ENCODE data around the gene PHLPP1. TPM values are rescaled to one million over a fixed set of nuclear protein-coding genes. Genes with fewer than 3 reads are reported as not detected.

PHLPP1 gene
- total RNA-seq, 2 experiments from 2014 or later = 9.0 to 12.4 TPM

DNA sequence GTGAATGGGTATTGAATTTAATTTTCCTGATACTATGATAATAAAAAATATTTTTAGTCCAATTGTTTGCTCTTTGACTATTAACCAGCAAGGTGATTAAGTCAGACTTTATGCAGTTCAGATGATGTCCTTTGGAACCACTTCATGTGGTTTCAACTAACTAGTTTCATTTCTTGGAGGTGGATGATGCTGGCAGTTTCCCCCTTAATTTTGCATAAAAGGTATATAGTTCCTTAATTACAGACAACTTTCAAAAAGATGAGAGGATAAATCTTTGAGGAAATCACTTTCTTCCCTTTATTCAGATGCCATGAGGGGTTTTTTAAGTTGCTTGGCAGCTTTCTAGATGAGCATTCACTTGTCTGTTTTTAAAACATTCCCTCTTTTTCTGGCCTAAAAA, 223.1 kb downstream of the PHLPP1 start:
- no TSS peak for BruUV-seq (replicated peaks)
- TF ChIP-seq EZH2phosphoT487 (IDR thresholded peaks at IDR 0.05; ENCODE audit: borderline replicate concordance, low read depth, low read length) = no peak
- TF ChIP-seq, protein P1, sequence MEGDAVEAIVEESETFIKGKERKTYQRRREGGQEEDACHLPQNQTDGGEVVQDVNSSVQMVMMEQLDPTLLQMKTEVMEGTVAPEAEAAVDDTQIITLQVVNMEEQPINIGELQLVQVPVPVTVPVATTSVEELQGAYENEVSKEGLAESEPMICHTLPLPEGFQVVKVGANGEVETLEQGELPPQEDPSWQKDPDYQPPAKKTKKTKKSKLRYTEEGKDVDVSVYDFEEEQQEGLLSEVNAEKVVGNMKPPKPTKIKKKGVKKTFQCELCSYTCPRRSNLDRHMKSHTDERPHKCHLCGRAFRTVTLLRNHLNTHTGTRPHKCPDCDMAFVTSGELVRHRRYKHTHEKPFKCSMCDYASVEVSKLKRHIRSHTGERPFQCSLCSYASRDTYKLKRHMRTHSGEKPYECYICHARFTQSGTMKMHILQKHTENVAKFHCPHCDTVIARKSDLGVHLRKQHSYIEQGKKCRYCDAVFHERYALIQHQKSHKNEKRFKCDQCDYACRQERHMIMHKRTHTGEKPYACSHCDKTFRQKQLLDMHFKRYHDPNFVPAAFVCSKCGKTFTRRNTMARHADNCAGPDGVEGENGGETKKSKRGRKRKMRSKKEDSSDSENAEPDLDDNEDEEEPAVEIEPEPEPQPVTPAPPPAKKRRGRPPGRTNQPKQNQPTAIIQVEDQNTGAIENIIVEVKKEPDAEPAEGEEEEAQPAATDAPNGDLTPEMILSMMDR (conservative IDR thresholded peaks at IDR 0.05; ENCODE audit: low read length) = no peak
- Histone ChIP-seq H3K9me2 (ENCODE audit: insufficient read depth, low read length) (no peaks in the 10 kb centered on the region), H3K4me3 (ENCODE audit: low read depth, low read length, poor library complexity, severe bottlenecking) (no peak overlapping the region), H3K9me3 (ENCODE audit: low read length) (no peaks in the 10 kb centered on the region), H3K27ac (ENCODE audit: low read depth, low read length, poor library complexity, severe bottlenecking) (no peak overlapping the region), H3K79me2 (ENCODE audit: insufficient read depth, low read depth, low read length) (no peaks in the 10 kb centered on the region), H3K36me3 (ENCODE audit: insufficient read depth, low read length) (no peaks in the 10 kb centered on the region), H3K4me2 (ENCODE audit: low read length) (peak overlapping the region; percentile 44; the same call in 1 of the 2 replicates), H4K20me1 (ENCODE audit: insufficient read depth, low read length) (no peaks in the 10 kb centered on the region), H2AFZ (ENCODE audit: low read length) (no peak overlapping the region), H3K4me1 (ENCODE audit: insufficient read depth, low read length, poor library complexity, severe bottlenecking) (peaks cover 20% of the 10 kb centered on the region)
- POLR2A ChIA-PET = interaction anchor here (0.6 to 0.7 kb wide), 2 partner anchors 281 to 345 kb away, joined by 3 to 4 read pairs; no protein-coding TSS in a partner anchor
- intact Hi-C loops (cut with micrococcal nuclease; ENCODE audit: unreplicated experiment) = loop anchor here (5.0 kb wide), 1 partner anchor 216 kb away; no protein-coding TSS in a partner anchor
- peak; percentile 15 for DNase-seq (ENCODE audit: low spot score)
- CTCF ChIA-PET (ENCODE audit: unreplicated experiment) = no interaction called here

DNA sequence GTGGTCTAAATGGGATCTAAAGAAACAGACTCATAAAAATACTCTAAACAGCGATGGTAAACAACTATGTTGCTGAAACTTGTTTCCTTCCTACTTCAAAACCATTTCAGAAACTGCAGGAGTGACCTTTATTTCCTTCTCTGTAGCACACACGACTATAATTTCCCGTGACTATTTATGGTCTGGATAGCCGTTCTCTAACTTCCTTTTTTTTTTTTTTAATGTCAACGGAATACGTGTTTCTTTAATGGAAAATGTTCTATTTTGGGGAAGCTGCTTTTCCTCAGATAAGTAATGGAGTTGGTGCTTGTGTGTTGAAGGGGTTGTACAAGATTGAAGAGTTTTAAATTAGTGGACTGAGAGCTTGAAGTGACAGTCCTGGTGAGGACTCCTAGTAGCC, 224.1 kb downstream of the PHLPP1 start:
- Histone ChIP-seq H4K20me1 (ENCODE audit: insufficient read depth, low read length) (no peaks in the 10 kb centered on the region), H3K79me2 (ENCODE audit: insufficient read depth, low read depth, low read length) (no peaks in the 10 kb centered on the region), H3K9me2 (ENCODE audit: insufficient read depth, low read length) (no peaks in the 10 kb centered on the region), H3K36me3 (ENCODE audit: insufficient read depth, low read length) (no peaks in the 10 kb centered on the region), H3K27ac (ENCODE audit: low read depth, low read length, poor library complexity, severe bottlenecking) (no peak overlapping the region), H3K4me2 (ENCODE audit: low read length) (peak overlapping the region; percentile 44), H2AFZ (ENCODE audit: low read length) (no peak overlapping the region), H3K4me1 (ENCODE audit: insufficient read depth, low read length, poor library complexity, severe bottlenecking) (peaks cover 20% of the 10 kb centered on the region), H3K4me3 (ENCODE audit: low read depth, low read length, poor library complexity, severe bottlenecking) (no peak overlapping the region), H3K9me3 (ENCODE audit: low read length) (no peaks in the 10 kb centered on the region)
- no TSS peak for BruUV-seq (replicated peaks)
- DNase-seq (ENCODE audit: low spot score) = peak; percentile 13
- POLR2A ChIA-PET = interaction anchor here (0.6 to 0.7 kb wide), 3 partner anchors 21 to 795 kb away, joined by 3 to 6 read pairs (median 3); no protein-coding TSS in a partner anchor
- CTCF ChIA-PET (ENCODE audit: unreplicated experiment) = no interaction called here
- intact Hi-C loops (cut with micrococcal nuclease; ENCODE audit: unreplicated experiment) = loop anchor here (5.0 kb wide), 1 partner anchor 217 kb away; no protein-coding TSS in a partner anchor
- TF ChIP-seq, protein P1 (conservative IDR thresholded peaks at IDR 0.05; ENCODE audit: low read length) = no peak
- no peak for TF ChIP-seq EZH2phosphoT487 (IDR thresholded peaks at IDR 0.05; ENCODE audit: borderline replicate concordance, low read depth, low read length)

DNA sequence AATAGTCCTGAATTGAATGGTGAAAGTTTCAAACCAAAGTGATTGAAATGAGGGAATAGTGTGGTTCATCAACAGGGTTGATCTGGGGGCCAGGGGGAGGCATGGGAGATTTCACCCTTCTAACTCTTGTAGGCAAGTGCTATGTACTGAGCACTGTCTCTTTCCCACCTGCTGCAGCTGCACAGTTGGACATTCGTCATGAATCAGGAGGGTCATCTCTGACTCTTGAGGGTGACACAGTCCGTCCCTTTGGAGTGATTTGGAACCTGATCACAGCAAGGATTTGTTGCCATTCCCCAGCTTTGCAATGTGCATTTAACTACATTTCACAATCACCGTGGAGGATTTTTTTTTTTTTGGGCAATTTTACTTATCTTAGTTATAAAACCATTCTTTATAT, 224.6 kb downstream of the PHLPP1 start:
- H3K36me3 ChIP-seq (ENCODE audit: insufficient read depth, low read length) = no peaks in the 10 kb centered on the region
- TF ChIP-seq, protein P1 (conservative IDR thresholded peaks at IDR 0.05; ENCODE audit: low read length) = no peak
- TF ChIP-seq EZH2phosphoT487 (IDR thresholded peaks at IDR 0.05; ENCODE audit: borderline replicate concordance, low read depth, low read length) = no peak
- ChIA-PET CTCF (ENCODE audit: unreplicated experiment) (no interaction called here), POLR2A (interaction anchor here (0.6 to 0.7 kb wide), 3 partner anchors 22 to 796 kb away, joined by 3 to 6 read pairs (median 3); no protein-coding TSS in a partner anchor)
- H3K4me2 ChIP-seq (ENCODE audit: low read length) = peak overlapping the region; percentile 44; the same call in 1 of the 2 replicates
- H4K20me1 ChIP-seq (ENCODE audit: insufficient read depth, low read length) = no peaks in the 10 kb centered on the region
- intact Hi-C loops (cut with micrococcal nuclease; ENCODE audit: unreplicated experiment) = loop anchor here (5.0 kb wide), 1 partner anchor 218 kb away; no protein-coding TSS in a partner anchor
- no peak for DNase-seq (ENCODE audit: low spot score)
- no peak overlapping the region for H3K4me3 ChIP-seq (ENCODE audit: low read depth, low read length, poor library complexity, severe bottlenecking)
- H3K9me2 ChIP-seq (ENCODE audit: insufficient read depth, low read length) = no peaks in the 10 kb centered on the region
- H3K27ac ChIP-seq (ENCODE audit: low read depth, low read length, poor library complexity, severe bottlenecking) = no peak overlapping the region
- H3K4me1 ChIP-seq (ENCODE audit: insufficient read depth, low read length, poor library complexity, severe bottlenecking) = peaks cover 20% of the 10 kb centered on the region
- no peak overlapping the region for H2AFZ ChIP-seq (ENCODE audit: low read length)
- no TSS peak for BruUV-seq (replicated peaks)
- H3K79me2 ChIP-seq (ENCODE audit: insufficient read depth, low read depth, low read length) = no peaks in the 10 kb centered on the region
- H3K9me3 ChIP-seq (ENCODE audit: low read length) = no peaks in the 10 kb centered on the region

Measured in OCI-LY7 (cell line).